CMK (cell line): ENCODE results near the gene SLC13A3.

Experiments
- DNase-seq: peaks from one replicate; pipeline ENCODE4 v3.0.0-alpha.2; 2010; ENCODE audit warnings: low read depth

SLC13A3 gene

GRCh38 chr20:46635514-46636136, 15.6 kb downstream of the SLC13A3 start:
- no peak for DNase-seq

- DNase-seq: no peak
These were observed 16.7 kb downstream of the SLC13A3 start for GRCh38 chr20:46634528-46634927.

DNA sequence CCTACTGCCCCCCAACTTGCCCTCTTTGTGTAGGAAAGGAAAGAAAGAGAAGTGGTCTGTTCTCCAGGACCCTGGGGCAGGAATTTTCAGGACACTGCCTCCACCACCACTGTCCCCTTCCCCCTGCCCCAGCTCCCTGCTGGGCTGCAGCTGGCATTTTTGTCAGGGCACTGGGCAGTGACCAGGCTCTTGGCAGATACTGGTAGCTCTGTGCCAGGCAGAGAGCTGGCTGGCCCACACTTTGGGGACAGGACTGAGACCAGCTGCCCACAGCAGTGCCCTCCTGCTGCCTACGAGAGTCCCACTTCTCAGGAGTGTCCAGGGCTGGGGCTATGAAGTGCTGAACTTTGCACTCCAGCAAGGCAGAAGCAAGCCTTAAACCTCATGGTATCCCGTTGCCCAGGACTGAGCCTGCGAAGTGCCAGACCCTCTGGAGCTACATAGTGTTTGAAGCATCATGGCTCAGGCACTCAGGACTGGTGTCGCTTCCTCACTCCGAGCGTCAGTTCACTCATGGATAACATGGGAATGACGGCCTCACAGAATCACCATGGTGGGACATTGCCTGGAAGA, 19.3 kb downstream of the SLC13A3 start:
- no peak for DNase-seq

- DNase-seq: no peak
These were observed 19.9 kb downstream of the SLC13A3 start for GRCh38 chr20:46631212-46631869.

DNA sequence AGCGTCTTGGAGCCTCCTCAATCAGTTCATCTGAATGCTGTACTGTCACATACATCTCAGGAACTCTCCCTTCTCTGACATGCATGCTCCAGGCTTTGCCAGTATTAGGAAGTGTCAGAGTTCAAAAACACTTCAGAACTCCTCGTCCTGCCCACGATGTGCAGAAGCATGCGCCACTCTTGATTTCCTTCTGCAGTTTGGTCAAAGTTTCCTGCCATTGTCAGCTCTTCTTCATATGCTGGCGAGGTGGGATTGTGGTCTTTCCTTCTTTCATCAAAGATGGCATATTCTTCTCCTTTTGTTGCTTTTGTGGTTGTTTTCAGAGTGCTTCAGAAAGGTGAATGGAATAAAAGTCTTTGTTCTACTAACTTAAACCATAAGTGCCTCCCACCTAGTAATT, 21.0 kb downstream of the SLC13A3 start:
- no peak for DNase-seq

GRCh38 chr20:46629341-46629740, 21.9 kb downstream of the SLC13A3 start:
- no peak for DNase-seq

DNA sequence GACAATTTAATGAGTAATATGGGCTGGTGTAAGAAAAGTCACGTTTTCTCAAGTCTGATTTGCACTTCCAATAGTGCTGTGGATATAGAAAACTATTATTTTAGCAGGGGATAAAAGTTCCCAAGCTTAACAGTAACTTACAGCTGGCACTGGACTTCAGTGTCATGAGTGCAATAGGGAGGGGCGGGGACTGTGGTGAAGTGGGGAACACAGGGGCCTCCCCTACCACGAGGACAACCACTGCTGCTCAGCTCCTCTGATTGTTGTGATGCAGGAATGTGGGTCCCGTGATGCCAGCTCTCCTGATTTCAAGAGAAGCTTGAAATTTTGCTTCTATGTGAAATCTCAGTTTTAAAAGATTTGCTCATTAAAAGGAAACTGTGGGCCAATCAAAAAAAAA, 24.0 kb downstream of the SLC13A3 start:
- DNase-seq: no peak

GRCh38 chr20:46626758-46627157, 24.5 kb downstream of the SLC13A3 start:
- DNase-seq: no peak

DNA sequence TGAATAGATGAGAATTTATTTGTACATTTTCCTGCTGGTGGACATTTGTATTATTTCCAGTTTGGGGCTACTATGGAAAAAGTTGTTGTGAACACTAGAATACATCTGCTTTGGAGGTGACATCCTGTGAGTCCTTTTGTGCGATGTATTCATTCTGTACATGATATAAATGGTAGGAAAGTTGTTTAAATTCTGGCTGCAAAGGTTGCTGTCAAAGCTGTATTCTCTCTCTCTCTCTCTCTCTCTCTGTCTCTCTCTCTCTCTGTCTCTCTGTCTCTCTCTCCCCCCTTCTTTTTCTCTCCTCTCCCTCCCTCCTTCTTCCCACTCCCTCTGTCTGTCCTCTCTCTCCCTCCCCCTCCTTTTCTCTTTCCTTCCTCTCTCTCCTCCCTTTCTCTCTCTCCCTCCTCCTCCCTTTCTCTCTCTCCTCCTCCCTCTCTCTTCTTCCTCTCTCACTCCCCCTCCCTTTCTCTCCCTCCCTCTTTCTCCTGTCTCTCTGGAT, 25.3 kb downstream of the SLC13A3 start:
- DNase-seq: no peak

DNA sequence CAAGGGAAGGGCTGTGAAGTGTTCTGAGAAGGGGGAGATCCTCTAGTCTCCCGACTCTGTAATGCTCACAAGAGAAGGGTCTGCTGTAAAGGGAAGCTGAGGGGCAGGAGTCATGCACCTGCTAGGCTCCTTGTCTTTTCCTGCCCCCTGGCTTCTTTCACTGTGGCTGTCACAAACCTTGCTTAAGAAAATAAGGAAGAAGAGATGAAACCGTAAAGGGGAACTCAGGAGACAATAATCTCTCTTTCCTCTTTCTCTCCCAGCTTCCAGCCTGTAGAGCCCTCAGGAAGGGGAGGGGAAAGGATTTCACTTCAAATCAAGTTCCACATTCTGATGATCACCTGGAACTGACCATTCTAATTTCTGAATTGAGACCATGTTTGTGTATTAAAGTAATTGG, 26.3 kb downstream of the SLC13A3 start:
- DNase-seq: no peak

DNA sequence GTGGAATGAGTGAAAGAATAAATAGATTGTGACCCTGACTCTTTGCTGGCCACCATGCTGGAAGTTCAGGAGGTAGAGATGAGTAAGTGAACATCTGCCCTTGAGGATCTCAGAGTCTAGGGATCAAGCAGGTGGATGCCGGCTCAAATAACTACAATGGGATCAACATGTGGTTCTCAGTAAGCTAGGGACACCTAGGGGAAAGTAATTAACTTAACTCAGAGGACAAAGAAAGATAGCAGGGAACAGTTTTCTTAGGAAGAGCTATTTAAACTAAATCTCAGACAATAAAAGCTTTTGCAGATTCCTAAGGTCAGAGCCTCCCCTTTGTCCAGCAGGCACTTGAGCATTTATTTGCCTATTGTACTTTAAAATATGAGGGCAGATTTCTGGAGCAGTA, 29.1 kb downstream of the SLC13A3 start:
- no peak for DNase-seq

- DNase-seq: no peak
These were observed 29.8 kb downstream of the SLC13A3 start for GRCh38 chr20:46621492-46621891.

- no peak for DNase-seq
These were observed 31.8 kb downstream of the SLC13A3 start for GRCh38 chr20:46619445-46619844.

- DNase-seq: no peak
These were observed 32.8 kb downstream of the SLC13A3 start for GRCh38 chr20:46618316-46619100.

DNA sequence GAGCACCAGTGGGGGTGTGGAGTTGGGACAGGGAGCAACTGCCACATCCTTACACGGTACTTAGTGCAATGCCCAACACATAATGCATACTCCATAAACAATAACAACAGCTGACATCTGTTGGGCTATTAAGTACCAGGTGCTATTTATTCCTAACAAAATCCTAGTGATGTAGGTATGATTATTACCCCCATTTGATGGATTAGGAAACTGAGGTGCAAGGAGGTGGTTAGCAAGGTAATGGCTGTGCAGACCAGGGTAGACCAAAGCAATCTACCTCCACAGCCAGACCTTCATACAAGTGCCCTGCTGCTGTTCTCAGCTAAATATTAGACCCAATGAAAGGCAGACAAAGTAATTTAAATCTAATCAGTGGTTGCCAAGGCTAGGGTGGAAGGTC, 36.8 kb downstream of the SLC13A3 start:
- DNase-seq: no peak

- no peak for DNase-seq
These were observed 41.1 kb downstream of the SLC13A3 start for GRCh38 chr20:46610145-46610544.

- DNase-seq: no peak
These were observed 42.2 kb downstream of the SLC13A3 start for GRCh38 chr20:46609043-46609442.

- DNase-seq: no peak
These were observed 43.3 kb downstream of the SLC13A3 start for GRCh38 chr20:46607849-46608497.

DNA sequence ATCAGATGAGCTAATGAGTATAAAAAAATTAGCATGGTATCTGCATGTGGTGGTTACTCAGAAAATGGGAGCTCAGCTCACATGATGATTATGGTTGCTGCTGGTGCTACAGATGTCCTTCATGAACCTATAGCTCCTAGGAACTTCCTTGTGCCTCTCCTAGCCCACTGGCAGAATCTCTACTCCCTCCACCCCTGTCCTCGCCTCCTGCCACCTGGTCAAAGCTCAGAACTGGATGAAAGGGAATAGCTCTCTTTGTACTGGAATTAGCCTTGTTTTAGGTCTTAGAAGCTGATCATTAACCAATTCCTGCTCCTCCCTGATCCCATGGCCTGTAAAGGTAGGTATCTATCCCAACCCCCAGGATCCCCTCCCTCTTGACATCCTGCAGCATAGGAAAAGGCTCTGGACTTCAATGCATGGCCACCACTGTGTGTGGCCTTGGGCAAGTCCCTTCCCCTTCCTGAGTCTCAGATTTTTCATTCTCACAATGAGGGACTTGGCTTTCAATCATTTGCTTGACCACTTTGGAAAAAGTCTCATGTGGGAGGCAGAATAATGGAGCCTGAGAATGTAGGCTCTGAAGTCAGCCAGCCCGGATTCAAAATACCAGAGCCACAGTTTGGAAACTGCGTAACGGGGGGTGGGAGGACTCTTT, 43.9 kb downstream of the SLC13A3 start:
- DNase-seq: no peak

DNA sequence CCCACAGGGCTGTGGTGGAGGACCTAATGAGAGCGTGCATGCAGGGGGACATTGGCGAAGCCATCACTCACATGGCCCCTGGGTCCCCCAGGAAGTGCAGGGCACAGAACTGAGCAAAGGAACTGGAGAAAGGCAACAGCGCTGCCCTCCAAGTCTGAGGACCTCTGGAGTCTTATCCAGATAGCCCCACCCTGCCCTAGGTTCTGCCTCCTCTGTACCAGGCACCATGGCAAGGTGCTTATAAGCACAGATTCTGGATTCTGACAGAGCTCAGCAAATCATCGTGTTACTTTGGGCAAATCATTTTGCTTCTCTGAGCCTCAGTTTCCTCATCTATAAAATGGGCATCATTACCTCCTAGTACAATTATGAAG, 44.5 kb downstream of the SLC13A3 start:
- no peak for DNase-seq

GRCh38 chr20:46605978-46606816, 45.1 kb downstream of the SLC13A3 start:
- DNase-seq: no peak
